PC-9 (cell line): ENCODE data around the gene PHOSPHO1. TPM values are rescaled to one million over a fixed set of nuclear protein-coding genes. Genes with fewer than 3 reads are reported as not detected.

Experiments
- BruUV-seq: library from RNA; stranded (reverse); fragments of 400-500 nt; replicated peaks from 2 replicates; lab custom pipeline; 2021; lab: Mats Ljungman, UMichigan
- CTCF ChIA-PET: fragments of 300-600 bp; sonication (Branson Sonifier 250); formaldehyde crosslinking; loops from one replicate; lab custom pipeline; 2022; ENCODE audit warnings: antibody characterized with exemption; lab: Charles Lee
- POLR2A ChIA-PET: fragments of 300-600 bp; sonication (Branson Sonifier 250); formaldehyde crosslinking; loops from one replicate; lab custom pipeline; 2022; ENCODE audit warnings: antibody characterized with exemption; ENCODE audit not compliant: unreplicated experiment; lab: Charles Lee
- DNase-seq, 2 experiments: peaks; one replicate each; pipeline versions ENCODE4 v3.0.0 to v3.0.0-alpha.2; 2015 to 2022; ENCODE audit warnings: mixed read lengths in 1 of 2
- H2AFZ ChIP-seq: fragments of 200-600 bp; sonication (generic); 2 replicates; pipeline ENCODE4 v1.8.1; 2017; ENCODE audit warnings: antibody characterized with exemption
- H3F3A ChIP-seq: fragments of 200-600 bp; sonication (generic); 2 replicates; pipeline ENCODE4 v1.8.1; 2017; ENCODE audit warnings: antibody characterized with exemption, mild to moderate bottlenecking, low read depth; ENCODE audit not compliant: insufficient read depth
- H3K27ac ChIP-seq: fragments of 200-600 bp; sonication (generic); 2 replicates; pipeline ENCODE4 v1.6.1; 2016; ENCODE audit warnings: mixed run types
- H3K27me3 ChIP-seq: fragments of 200-600 bp; sonication (generic); 2 replicates; pipeline ENCODE4 v1.6.1; 2016; ENCODE audit warnings: low read depth, mixed run types; ENCODE audit not compliant: insufficient read depth
- H3K36me3 ChIP-seq: fragments of 200-600 bp; sonication (generic); 2 replicates; pipeline ENCODE4 v1.6.1; 2016; ENCODE audit warnings: low read depth, mixed run types
- H3K4me1 ChIP-seq: fragments of 200-600 bp; sonication (generic); replicated peaks from 2 replicates; pipeline ENCODE4 v1.6.1; 2016; ENCODE audit warnings: mixed run types; ENCODE audit not compliant: insufficient read depth
- H3K4me2 ChIP-seq: fragments of 200-600 bp; sonication (generic); 2 replicates; pipeline ENCODE4 v1.6.1; 2017; ENCODE audit warnings: mixed run types
- H3K4me3 ChIP-seq: fragments of 200-600 bp; sonication (generic); 2 replicates; pipeline ENCODE4 v1.6.1; 2016; ENCODE audit warnings: mixed run types
- H3K79me2 ChIP-seq: fragments of 200-600 bp; sonication (generic); 2 replicates; pipeline ENCODE4 v1.6.1; 2017; ENCODE audit warnings: low read depth, mixed run types
- H3K9me2 ChIP-seq: fragments of 200-600 bp; sonication (generic); 2 replicates; pipeline ENCODE4 v1.8.1; 2017; ENCODE audit warnings: mild to moderate bottlenecking; ENCODE audit not compliant: insufficient read depth
- H3K9me3 ChIP-seq: fragments of 200-600 bp; sonication (generic); 2 replicates; pipeline ENCODE4 v1.8.1; 2016; ENCODE audit warnings: low read depth; ENCODE audit not compliant: insufficient read depth
- H4K20me1 ChIP-seq: fragments of 200-600 bp; sonication (generic); 2 replicates; pipeline ENCODE4 v1.8.1; 2017; ENCODE audit not compliant: insufficient read depth
- EZH2 ChIP-seq: fragments of 200-600 bp; sonication (generic); IDR thresholded peaks from 2 replicates; pipeline ENCODE4 v1.8.0; 2017; ENCODE audit warnings: antibody characterized with exemption, low read depth
- intact Hi-C: fragments of 100-400 bp; cut with micrococcal nuclease; formaldehyde crosslinking; loops from one replicate; pipeline ENCODE4 v1.10.0; 2022; ENCODE audit not compliant: unreplicated experiment
- total RNA-seq: library from RNA; stranded (reverse); gene quantifications from 2 replicates; pipeline ENCODE4 v1.2.3, GENCODE V29; 2021
- TF ChIP-seq, protein P1 (sequence below): fragments of 200-600 bp; sonication (generic); conservative IDR thresholded peaks from 2 replicates; pipeline ENCODE4 v1.6.1; 2017; ENCODE audit warnings: mixed run types, antibody characterized with exemption, mild to moderate bottlenecking, moderate library complexity

Gene PHOSPHO1
- total RNA-seq, 1 experiment from 2014 or later = not detected

DNA sequence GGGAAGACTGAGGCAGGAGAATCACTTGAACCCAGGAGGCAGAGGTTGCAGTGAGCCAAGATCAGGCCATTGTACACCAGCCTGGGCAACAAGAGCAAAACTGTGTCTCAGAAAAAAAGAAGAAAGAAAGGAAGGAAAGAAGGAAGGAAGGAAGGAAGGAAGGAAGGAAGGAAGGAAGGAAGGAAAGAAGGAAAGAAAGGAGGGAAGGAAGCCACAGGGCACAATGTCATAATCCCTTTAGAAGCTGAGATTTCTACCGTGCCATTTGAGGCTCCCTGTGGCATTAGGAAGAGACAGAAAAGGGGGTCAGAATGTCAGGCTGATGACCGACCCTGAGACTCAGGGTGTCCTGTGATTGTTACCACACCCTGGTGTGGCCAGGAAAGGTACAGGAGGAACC, 26.8 kb downstream of the PHOSPHO1 start:
- Histone ChIP-seq H3K4me3 (no peak overlapping the region), H3K27ac (no peak overlapping the region), H3K4me2 (no peak overlapping the region), H3K79me2 (no peaks in the 10 kb centered on the region), H3K27me3 (peaks cover 34% of the 10 kb centered on the region), H3K9me3 (no peaks in the 10 kb centered on the region; the same call in 1 of the 2 replicates), H3K9me2 (no peaks in the 10 kb centered on the region), H3K36me3 (no peaks in the 10 kb centered on the region), H3F3A (no peaks in the 10 kb centered on the region), H4K20me1 (no peaks in the 10 kb centered on the region), H3K4me1 (no peaks in the 10 kb centered on the region), H2AFZ (no peak overlapping the region)
- CTCF ChIA-PET = interaction anchor here (0.7 kb wide), 1 partner anchor 529 kb away, joined by 4 read pairs; no protein-coding TSS in a partner anchor
- intact Hi-C loops = no loop called here
- no peak for TF ChIP-seq EZH2
- TF ChIP-seq, protein P1, sequence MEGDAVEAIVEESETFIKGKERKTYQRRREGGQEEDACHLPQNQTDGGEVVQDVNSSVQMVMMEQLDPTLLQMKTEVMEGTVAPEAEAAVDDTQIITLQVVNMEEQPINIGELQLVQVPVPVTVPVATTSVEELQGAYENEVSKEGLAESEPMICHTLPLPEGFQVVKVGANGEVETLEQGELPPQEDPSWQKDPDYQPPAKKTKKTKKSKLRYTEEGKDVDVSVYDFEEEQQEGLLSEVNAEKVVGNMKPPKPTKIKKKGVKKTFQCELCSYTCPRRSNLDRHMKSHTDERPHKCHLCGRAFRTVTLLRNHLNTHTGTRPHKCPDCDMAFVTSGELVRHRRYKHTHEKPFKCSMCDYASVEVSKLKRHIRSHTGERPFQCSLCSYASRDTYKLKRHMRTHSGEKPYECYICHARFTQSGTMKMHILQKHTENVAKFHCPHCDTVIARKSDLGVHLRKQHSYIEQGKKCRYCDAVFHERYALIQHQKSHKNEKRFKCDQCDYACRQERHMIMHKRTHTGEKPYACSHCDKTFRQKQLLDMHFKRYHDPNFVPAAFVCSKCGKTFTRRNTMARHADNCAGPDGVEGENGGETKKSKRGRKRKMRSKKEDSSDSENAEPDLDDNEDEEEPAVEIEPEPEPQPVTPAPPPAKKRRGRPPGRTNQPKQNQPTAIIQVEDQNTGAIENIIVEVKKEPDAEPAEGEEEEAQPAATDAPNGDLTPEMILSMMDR = no peak
- BruUV-seq = no TSS peak
- POLR2A ChIA-PET = interaction anchor here (0.7 kb wide), 1 partner anchor 11 kb away, joined by 11 read pairs; no protein-coding TSS in a partner anchor
- DNase-seq = no peak

DNA sequence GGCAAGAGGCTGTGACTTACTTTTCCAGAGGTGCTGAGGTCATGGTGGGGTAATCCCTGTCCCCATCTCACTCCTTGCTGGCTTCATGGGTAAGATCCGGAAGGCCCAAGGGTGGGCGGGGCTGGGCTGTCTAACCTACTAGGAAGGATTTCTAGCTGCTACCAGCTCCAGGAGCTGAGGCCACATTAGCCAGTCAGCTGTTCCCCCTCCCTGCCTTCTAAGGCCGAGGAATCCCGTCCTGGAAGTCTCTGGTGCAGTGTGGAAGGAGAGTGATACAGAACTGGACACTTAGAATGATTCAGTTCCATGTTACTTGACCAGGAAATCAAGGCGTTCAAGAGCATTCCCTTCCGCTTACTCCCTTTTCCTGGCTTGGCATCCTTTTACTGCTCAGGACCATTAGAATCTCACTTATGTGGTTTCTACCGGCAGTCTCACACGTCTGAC, 29.1 kb downstream of the PHOSPHO1 start:
- intact Hi-C loops = no loop called here
- H3K27ac ChIP-seq = no peak overlapping the region
- no peaks in the 10 kb centered on the region for H3K36me3 ChIP-seq
- no peak for TF ChIP-seq EZH2
- TF ChIP-seq, protein P1 = no peak
- no TSS peak for BruUV-seq
- ChIA-PET POLR2A (no interaction called here), CTCF (no interaction called here)
- H3K9me3 ChIP-seq = no peaks in the 10 kb centered on the region; the same call in 1 of the 2 replicates
- H3K79me2 ChIP-seq = no peaks in the 10 kb centered on the region
- H3K4me3 ChIP-seq = no peak overlapping the region
- H3K27me3 ChIP-seq = peaks cover 34% of the 10 kb centered on the region
- H3F3A ChIP-seq = peaks cover 2% of the 10 kb centered on the region; the same call in 1 of the 2 replicates
- H3K4me1 ChIP-seq = peaks cover 11% of the 10 kb centered on the region
- no peak overlapping the region for H2AFZ ChIP-seq
- no peaks in the 10 kb centered on the region for H3K9me2 ChIP-seq
- H4K20me1 ChIP-seq = no peaks in the 10 kb centered on the region
- no peak overlapping the region for H3K4me2 ChIP-seq
- no peak for DNase-seq

DNA sequence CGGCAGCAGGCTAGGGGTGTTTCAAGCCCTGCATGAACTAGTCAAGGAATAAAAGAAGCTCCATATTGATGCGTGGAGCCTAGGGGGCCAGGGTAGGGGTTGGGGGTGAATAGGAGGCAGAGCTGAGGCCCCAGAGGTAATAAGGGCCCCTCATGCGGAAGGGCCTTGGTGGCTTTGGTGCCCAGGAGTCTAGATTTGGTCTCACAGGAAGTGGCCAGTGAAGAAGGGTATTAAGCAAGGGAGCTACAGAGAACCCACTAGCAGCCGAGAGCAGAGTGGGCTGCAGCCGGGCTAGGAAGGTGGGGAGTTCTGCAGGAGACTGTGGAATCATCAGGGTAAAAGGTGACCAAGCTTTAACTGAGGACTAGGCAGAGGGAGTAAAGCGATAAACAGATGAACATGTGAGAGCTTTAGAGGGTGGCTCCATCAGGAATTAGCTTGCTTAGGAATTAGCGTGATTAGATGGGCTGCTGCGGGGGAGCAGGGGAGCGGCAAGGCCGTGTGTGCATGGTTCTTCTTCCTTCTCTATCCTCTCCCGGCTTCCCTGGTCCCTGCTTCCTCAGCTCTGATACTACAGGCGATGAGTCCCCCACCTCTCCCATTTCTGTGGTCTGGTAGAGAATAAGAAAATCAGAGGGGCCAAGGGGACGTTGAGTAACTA, 30.0 kb downstream of the PHOSPHO1 start:
- Histone ChIP-seq H3F3A (peaks cover 10% of the 10 kb centered on the region; the same call in 1 of the 2 replicates), H3K27ac (no peak overlapping the region), H3K4me1 (peaks cover 11% of the 10 kb centered on the region), H3K27me3 (peaks cover 28% of the 10 kb centered on the region), H3K4me2 (no peak overlapping the region), H3K36me3 (no peaks in the 10 kb centered on the region), H4K20me1 (no peaks in the 10 kb centered on the region), H2AFZ (no peak overlapping the region), H3K9me3 (no peaks in the 10 kb centered on the region; the same call in 1 of the 2 replicates), H3K4me3 (no peak overlapping the region), H3K79me2 (no peaks in the 10 kb centered on the region), H3K9me2 (no peaks in the 10 kb centered on the region)
- no peak for DNase-seq
- intact Hi-C loops = no loop called here
- CTCF ChIA-PET = no interaction called here
- POLR2A ChIA-PET = no interaction called here
- no TSS peak for BruUV-seq
- TF ChIP-seq, protein P1 = no peak
- no peak for TF ChIP-seq EZH2
